K562 (cell line): ENCODE results near the gene MPDU1. TPM values are rescaled to one million over a fixed set of nuclear protein-coding genes. Genes with fewer than 3 reads are reported as not detected.

Source experiments
- ARHGAP35 ChIP-seq: fragments of 450-650 bp; IDR thresholded peaks from 2 replicates; pipeline ENCODE4 v1.6.1; 2018; ENCODE audit not compliant: partially characterized antibody
- BRD4 ChIP-seq: fragments of 200-600 bp; sonication (generic); IDR thresholded peaks from 2 replicates; pipeline ENCODE4 v1.6.1; 2017; ENCODE audit warnings: inconsistent platforms
- CREM ChIP-seq: IDR thresholded peaks from 2 replicates; pipeline ENCODE4 v1.6.1; 2014; ENCODE audit warnings: antibody characterized with exemption, low read depth
- EHMT2 ChIP-seq: fragments of 450-650 bp; IDR thresholded peaks from 2 replicates; pipeline ENCODE4 v1.6.1; 2018; ENCODE audit warnings: antibody characterized with exemption
- ELF1 ChIP-seq: fragments of 200-800 bp; sonication (Bioruptor generic); IDR thresholded peaks from 2 replicates; pipeline ENCODE4 v1.6.1; 2016; ENCODE audit warnings: missing genetic modification characterization, missing compliant biosample characterization
- HEY1 ChIP-seq: fragments of 250-450 bp; sonication (Bioruptor Pico); IDR thresholded peaks from 2 replicates; pipeline ENCODE4 v1.5.0; 2020; ENCODE audit warnings: mild to moderate bottlenecking, moderate library complexity, borderline replicate concordance
- KDM1A ChIP-seq, 2 experiments: fragments of 450-650 bp; IDR thresholded peaks; 2 replicates each; pipeline ENCODE4 v1.6.1; 2016; ENCODE audit warnings: mild to moderate bottlenecking in 2 of 2
- L3MBTL2 ChIP-seq: fragments of 450-650 bp; IDR thresholded peaks from 2 replicates; pipeline ENCODE4 v1.6.1; 2016; ENCODE audit warnings: mild to moderate bottlenecking, moderate library complexity
- RBBP5 ChIP-seq: fragments of 200-600 bp; sonication (generic); IDR thresholded peaks from 2 replicates; pipeline ENCODE4 v1.6.1; 2012; ENCODE audit warnings: borderline replicate concordance, mild to moderate bottlenecking, low read length, control low read depth, inconsistent platforms; ENCODE audit not compliant: insufficient read depth, poor library complexity, severe bottlenecking
- SETDB1 ChIP-seq: IDR thresholded peaks from one replicate; pipeline ENCODE4 v1.6.1; 2012; ENCODE audit warnings: low read length, control low read depth, inconsistent platforms
- SIN3B ChIP-seq: fragments of 450-650 bp; IDR thresholded peaks from 2 replicates; pipeline ENCODE4 v1.6.1; 2017; ENCODE audit warnings: low read depth, mild to moderate bottlenecking, moderate library complexity
- SMARCC2 ChIP-seq: fragments of 450-650 bp; IDR thresholded peaks from 2 replicates; pipeline ENCODE4 v1.6.1; 2017; ENCODE audit warnings: antibody characterized with exemption, moderate library complexity, mild to moderate bottlenecking, low read depth
- SNIP1 ChIP-seq: fragments of 450-650 bp; IDR thresholded peaks from 2 replicates; pipeline ENCODE4 v1.7.1; 2017; ENCODE audit warnings: low read depth, mild to moderate bottlenecking
- SRSF3 ChIP-seq: fragments of 200-400 bp; formaldehyde crosslinking; IDR thresholded peaks from 2 replicates; pipeline ENCODE4 v1.6.1; 2016; ENCODE audit warnings: mild to moderate bottlenecking, low read length, moderate library complexity; ENCODE audit not compliant: insufficient read depth
- SUPT5H ChIP-seq: fragments of 450-650 bp; IDR thresholded peaks from 2 replicates; pipeline ENCODE4 v1.6.1; 2016
- ZKSCAN1 ChIP-seq: fragments of 150-350 bp; IDR thresholded peaks from 2 replicates; pipeline ENCODE4 v1.6.1; 2016; ENCODE audit warnings: low read depth, low read length
- ZNF436 ChIP-seq: fragments of 250-450, 450-650 bp; sonication (Bioruptor Pico); formaldehyde crosslinking; IDR thresholded peaks from 2 replicates; pipeline ENCODE4 v1.7.0; 2020; ENCODE audit warnings: mild to moderate bottlenecking
- ZNF778 ChIP-seq: fragments of 450-650 bp; formaldehyde crosslinking; IDR thresholded peaks from 2 replicates; pipeline ENCODE4 v1.4.0; 2020; ENCODE audit warnings: mild to moderate bottlenecking, moderate library complexity
- polyA plus RNA-seq, 8 experiments: library from polyadenylated mRNA; depleted of rRNA in 4 of 8; stranded (reverse) in 5 of 8; unstranded in 3 of 8; fragments of >200 nt; fragmentation: Nextera tagmentation in 2 of 8; fragmentation: Illumina TruSeq in 1 of 8; extraction: Ambion mirVana in 2 of 8; extraction: Trizol in 1 of 8; gene quantifications; 2 replicates each; pipeline versions ENCODE4 v1.2.1 to v1.2.3, GENCODE V29; 2011 to 2014; ENCODE audit warnings: inconsistent platforms in 1 of 8, missing spikeins in 1 of 8
- total RNA-seq, 7 experiments: library from RNA; depleted of rRNA in 6 of 7; stranded (reverse); fragments of >200 nt in 6 of 7; fragmentation: Illumina TruSeq in 2 of 7; extraction: Trizol in 2 of 7; gene quantifications; 2 replicates each; pipeline versions ENCODE4 v1.2.1 to v1.2.3, GENCODE V29; 2011 to 2021; ENCODE audit warnings: low replicate concordance in 1 of 7
- TF ChIP-seq, protein P1 (sequence below): sonication (generic); formaldehyde crosslinking; IDR thresholded peaks from 2 replicates; pipeline ENCODE4 v1.8.0; 2023; ENCODE audit warnings: missing genetic modification reagents, mild to moderate bottlenecking, borderline replicate concordance
- TF ChIP-seq, protein P2 (sequence below): fragments of 450-650 bp; IDR thresholded peaks from 2 replicates; pipeline ENCODE4 v1.6.1; 2017; ENCODE audit warnings: antibody characterized with exemption
- TF ChIP-seq, protein P3 (sequence below): fragments of 450-650 bp; formaldehyde crosslinking; IDR thresholded peaks from 2 replicates; pipeline ENCODE4 v1.4.0; 2020; ENCODE audit warnings: mild to moderate bottlenecking, moderate library complexity

MPDU1 gene
- total and polyA plus RNA-seq, 9 of the 15 experiments (the other 6 are each of a cell fraction or from before 2014, with no cell fraction given) = 4.9 to 179 (median 77.1) TPM

DNA sequence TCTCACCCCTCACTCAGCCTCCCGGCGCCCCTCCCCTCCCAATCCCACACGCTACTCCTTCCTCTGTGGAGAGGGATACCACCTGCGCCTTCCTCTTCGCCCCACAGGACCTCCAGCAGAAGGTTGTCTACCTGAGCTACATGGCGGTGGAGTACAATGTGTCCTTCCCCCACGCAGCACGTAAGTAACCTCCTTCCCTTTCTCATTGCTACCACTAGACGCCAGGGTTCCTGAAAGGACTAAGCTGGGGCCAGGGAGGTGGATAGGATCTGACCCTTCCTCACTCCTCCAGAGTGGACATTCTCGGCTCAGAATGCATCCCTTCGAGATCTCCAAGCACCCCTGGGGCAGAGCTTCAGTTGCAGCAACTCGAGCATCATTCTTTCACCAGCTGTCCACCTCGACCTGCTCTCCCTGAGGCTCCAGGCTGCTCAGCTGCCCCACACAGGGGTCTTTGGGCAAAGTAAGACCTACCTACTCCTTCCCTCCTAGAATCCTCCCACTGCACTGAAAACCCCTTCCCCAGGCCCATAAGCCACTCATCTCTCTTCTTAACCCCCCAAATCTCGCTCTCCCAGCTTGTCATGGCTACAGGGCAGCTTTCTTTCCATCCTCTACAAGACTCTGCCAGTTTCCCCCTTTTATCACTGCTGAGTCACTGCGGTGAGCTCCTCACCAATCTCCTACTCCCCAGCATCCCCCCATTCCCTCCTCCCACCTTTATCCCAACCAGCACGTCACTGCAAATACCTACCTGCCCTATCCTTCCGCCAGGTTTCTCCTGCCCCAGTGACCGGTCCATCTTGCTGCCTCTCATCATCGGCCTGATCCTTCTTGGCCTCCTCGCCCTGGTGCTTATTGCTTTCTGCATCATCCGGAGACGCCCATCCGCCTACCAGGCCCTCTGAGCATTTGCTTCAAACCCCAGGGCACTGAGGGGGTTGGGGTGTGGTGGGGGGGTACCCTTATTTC, 2.8 kb upstream of the MPDU1 start (continued):
- TF ChIP-seq, protein P1, sequence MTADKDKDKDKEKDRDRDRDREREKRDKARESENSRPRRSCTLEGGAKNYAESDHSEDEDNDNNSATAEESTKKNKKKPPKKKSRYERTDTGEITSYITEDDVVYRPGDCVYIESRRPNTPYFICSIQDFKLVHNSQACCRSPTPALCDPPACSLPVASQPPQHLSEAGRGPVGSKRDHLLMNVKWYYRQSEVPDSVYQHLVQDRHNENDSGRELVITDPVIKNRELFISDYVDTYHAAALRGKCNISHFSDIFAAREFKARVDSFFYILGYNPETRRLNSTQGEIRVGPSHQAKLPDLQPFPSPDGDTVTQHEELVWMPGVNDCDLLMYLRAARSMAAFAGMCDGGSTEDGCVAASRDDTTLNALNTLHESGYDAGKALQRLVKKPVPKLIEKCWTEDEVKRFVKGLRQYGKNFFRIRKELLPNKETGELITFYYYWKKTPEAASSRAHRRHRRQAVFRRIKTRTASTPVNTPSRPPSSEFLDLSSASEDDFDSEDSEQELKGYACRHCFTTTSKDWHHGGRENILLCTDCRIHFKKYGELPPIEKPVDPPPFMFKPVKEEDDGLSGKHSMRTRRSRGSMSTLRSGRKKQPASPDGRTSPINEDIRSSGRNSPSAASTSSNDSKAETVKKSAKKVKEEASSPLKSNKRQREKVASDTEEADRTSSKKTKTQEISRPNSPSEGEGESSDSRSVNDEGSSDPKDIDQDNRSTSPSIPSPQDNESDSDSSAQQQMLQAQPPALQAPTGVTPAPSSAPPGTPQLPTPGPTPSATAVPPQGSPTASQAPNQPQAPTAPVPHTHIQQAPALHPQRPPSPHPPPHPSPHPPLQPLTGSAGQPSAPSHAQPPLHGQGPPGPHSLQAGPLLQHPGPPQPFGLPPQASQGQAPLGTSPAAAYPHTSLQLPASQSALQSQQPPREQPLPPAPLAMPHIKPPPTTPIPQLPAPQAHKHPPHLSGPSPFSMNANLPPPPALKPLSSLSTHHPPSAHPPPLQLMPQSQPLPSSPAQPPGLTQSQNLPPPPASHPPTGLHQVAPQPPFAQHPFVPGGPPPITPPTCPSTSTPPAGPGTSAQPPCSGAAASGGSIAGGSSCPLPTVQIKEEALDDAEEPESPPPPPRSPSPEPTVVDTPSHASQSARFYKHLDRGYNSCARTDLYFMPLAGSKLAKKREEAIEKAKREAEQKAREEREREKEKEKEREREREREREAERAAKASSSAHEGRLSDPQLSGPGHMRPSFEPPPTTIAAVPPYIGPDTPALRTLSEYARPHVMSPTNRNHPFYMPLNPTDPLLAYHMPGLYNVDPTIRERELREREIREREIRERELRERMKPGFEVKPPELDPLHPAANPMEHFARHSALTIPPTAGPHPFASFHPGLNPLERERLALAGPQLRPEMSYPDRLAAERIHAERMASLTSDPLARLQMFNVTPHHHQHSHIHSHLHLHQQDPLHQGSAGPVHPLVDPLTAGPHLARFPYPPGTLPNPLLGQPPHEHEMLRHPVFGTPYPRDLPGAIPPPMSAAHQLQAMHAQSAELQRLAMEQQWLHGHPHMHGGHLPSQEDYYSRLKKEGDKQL = no peak
- no peak for TF ChIP-seq SMARCC2
- TF ChIP-seq SUPT5H = no peak
- TF ChIP-seq ZKSCAN1 = no peak
- TF ChIP-seq KDM1A (IDR thresholded peaks at IDR 0.05) = peak; percentile 29 to 74; a peak in 3 of 4 replicates
- TF ChIP-seq SRSF3 = no peak
- no peak for TF ChIP-seq RBBP5
- no peak for TF ChIP-seq EHMT2
- TF ChIP-seq SIN3B = no peak
- no peak for TF ChIP-seq SETDB1
- TF ChIP-seq SNIP1 = no peak
- TF ChIP-seq, protein P2, sequence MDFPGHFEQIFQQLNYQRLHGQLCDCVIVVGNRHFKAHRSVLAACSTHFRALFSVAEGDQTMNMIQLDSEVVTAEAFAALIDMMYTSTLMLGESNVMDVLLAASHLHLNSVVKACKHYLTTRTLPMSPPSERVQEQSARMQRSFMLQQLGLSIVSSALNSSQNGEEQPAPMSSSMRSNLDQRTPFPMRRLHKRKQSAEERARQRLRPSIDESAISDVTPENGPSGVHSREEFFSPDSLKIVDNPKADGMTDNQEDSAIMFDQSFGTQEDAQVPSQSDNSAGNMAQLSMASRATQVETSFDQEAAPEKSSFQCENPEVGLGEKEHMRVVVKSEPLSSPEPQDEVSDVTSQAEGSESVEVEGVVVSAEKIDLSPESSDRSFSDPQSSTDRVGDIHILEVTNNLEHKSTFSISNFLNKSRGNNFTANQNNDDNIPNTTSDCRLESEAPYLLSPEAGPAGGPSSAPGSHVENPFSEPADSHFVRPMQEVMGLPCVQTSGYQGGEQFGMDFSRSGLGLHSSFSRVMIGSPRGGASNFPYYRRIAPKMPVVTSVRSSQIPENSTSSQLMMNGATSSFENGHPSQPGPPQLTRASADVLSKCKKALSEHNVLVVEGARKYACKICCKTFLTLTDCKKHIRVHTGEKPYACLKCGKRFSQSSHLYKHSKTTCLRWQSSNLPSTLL = no peak
- TF ChIP-seq HEY1 (CRISPR knock-in tag) = no peak
- TF ChIP-seq ELF1 (tag) = no peak
- TF ChIP-seq ZNF436 = no peak
- TF ChIP-seq, protein P3, sequence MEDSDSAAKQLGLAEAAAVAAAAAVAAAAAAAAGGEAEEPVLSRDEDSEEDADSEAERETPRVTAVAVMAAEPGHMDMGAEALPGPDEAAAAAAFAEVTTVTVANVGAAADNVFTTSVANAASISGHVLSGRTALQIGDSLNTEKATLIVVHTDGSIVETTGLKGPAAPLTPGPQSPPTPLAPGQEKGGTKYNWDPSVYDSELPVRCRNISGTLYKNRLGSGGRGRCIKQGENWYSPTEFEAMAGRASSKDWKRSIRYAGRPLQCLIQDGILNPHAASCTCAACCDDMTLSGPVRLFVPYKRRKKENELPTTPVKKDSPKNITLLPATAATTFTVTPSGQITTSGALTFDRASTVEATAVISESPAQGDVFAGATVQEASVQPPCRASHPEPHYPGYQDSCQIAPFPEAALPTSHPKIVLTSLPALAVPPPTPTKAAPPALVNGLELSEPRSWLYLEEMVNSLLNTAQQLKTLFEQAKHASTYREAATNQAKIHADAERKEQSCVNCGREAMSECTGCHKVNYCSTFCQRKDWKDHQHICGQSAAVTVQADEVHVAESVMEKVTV = no peak
- no peak for TF ChIP-seq BRD4
- TF ChIP-seq L3MBTL2 = no peak
- no peak for TF ChIP-seq ARHGAP35
- peak; percentile 46 for TF ChIP-seq CREM
- no peak for TF ChIP-seq ZNF778
